ENCODE data around the gene SLMAP. TPM values are rescaled to one million over a fixed set of nuclear protein-coding genes. Genes with fewer than 3 reads are reported as not detected.

SLMAP gene
- total RNA-seq, 3 donors from 2014 or later: 41.3 to 105 (median 83.6) TPM

- Histone ChIP-seq H3K4me3 (peak overlapping the region in 2 of 3 donors; percentile 34), H3K27ac (peak overlapping the region in 1 of 2 donors; percentile 71), H3K27me3 (no peaks in the 10 kb centered on the region), H3K36me3 (no peaks in the 10 kb centered on the region), H3K4me1 (no peaks in the 10 kb centered on the region), H3K9me3 (no peaks in the 10 kb centered on the region)
- intact Hi-C loops (cut with DNase I; ENCODE audit: low total_unique reads): no loop called here
- peak in 1 of 2 donors; percentile 36 for DNase-seq (ENCODE audit: low spot score in 2 of 2)
- TF ChIP-seq CTCF (IDR thresholded peaks at IDR 0.05): no peak
- TF ChIP-seq POLR2AphosphoS5 (IDR thresholded peaks at IDR 0.05): peak in 1 of 3 donors; percentile 38
Observed at GRCh38 chr3:57889807-57890206, 133.7 kb downstream of the SLMAP start.

DNA sequence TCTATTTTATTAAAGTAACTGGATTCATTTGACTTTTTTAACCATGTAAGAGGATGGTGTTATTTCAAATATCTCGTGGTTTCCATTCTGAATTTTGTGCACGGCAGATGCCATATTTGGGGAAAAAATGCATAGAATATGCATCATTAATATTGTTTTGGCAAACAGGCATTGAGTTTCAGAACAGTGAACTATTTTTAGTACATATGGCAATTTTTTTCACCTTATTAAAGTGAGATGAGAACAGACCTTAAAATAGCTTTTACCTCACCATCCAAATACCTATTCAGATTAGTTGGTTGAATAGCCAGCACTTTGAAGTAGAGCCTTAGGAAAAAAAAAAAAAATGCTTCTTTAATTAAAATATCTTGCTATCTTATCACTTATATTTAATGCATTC, 134.8 kb downstream of the SLMAP start:
- no peaks in the 10 kb centered on the region for H3K27me3 ChIP-seq
- H3K9me3 ChIP-seq: no peaks in the 10 kb centered on the region
- H3K4me3 ChIP-seq: peak overlapping the region in 2 of 3 donors; percentile 34
- TF ChIP-seq POLR2A (IDR thresholded peaks at IDR 0.05): no peak
- no peaks in the 10 kb centered on the region for H3K4me1 ChIP-seq
- intact Hi-C loops (cut with DNase I; ENCODE audit: low total_unique reads): no loop called here
- no peak for DNase-seq (ENCODE audit: low spot score in 2 of 2)
- no peaks in the 10 kb centered on the region for H3K36me3 ChIP-seq
- peak overlapping the region; percentile 3 to 71 for H3K27ac ChIP-seq

DNA sequence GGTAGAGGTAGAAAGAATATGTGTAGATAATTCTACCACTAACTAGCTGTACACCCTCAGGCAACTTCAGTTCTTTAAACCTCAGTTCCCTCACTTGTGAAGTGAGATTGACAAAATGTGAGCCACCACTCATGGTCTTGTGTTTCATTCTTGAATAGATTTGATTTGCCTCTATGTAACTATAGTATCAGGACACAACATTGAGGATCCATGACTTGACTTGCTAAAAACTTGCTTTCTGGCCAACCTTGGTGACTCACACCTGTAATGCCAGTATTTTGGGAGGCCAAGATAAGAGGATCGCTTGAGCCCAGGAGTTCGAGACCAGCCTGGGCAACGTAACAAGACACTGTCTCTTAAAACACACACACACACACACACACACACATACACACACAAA, 136.3 kb downstream of the SLMAP start:
- H3K27ac ChIP-seq: peak overlapping the region in 1 of 2 donors; percentile 41
- H3K9me3 ChIP-seq: no peaks in the 10 kb centered on the region
- no peak for TF ChIP-seq POLR2AphosphoS5 (IDR thresholded peaks at IDR 0.05)
- no peak for TF ChIP-seq POLR2A (IDR thresholded peaks at IDR 0.05)
- no peak for TF ChIP-seq CTCF (IDR thresholded peaks at IDR 0.05)
- no peak overlapping the region for H3K4me3 ChIP-seq
- no peaks in the 10 kb centered on the region for H3K27me3 ChIP-seq
- no peak for DNase-seq (ENCODE audit: low spot score in 2 of 2)
- intact Hi-C loops (cut with DNase I; ENCODE audit: low total_unique reads): no loop called here
- no peaks in the 10 kb centered on the region for H3K4me1 ChIP-seq
- H3K36me3 ChIP-seq: no peaks in the 10 kb centered on the region

DNA sequence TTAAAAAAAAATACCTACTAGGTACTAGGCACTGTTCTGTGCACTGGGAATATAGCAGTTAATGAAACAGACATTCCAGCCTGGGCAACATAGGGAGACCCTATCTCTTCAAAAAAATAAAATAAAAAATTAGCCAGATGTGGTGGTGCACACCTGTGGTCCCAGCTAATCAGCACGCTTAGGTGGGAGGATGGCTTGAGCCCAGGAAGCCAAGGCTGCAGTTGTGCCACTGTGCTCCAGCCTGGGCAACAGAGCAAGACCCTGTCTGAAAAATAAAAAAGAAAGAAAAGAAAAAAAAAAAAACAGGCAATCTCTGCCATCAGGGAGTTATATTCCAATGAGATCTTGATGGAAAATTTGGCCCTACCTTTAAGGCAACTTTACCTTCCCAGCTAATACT, 137.0 kb downstream of the SLMAP start:
- intact Hi-C loops (cut with DNase I; ENCODE audit: low total_unique reads): no loop called here
- H3K9me3 ChIP-seq: no peaks in the 10 kb centered on the region
- H3K27ac ChIP-seq: no peak overlapping the region
- no peak for DNase-seq (ENCODE audit: low spot score in 2 of 2)
- no peaks in the 10 kb centered on the region for H3K4me1 ChIP-seq
- TF ChIP-seq POLR2A (IDR thresholded peaks at IDR 0.05): no peak
- no peak for TF ChIP-seq POLR2AphosphoS5 (IDR thresholded peaks at IDR 0.05)
- no peaks in the 10 kb centered on the region for H3K36me3 ChIP-seq
- no peak overlapping the region for H3K4me3 ChIP-seq
- H3K27me3 ChIP-seq: no peaks in the 10 kb centered on the region

DNA sequence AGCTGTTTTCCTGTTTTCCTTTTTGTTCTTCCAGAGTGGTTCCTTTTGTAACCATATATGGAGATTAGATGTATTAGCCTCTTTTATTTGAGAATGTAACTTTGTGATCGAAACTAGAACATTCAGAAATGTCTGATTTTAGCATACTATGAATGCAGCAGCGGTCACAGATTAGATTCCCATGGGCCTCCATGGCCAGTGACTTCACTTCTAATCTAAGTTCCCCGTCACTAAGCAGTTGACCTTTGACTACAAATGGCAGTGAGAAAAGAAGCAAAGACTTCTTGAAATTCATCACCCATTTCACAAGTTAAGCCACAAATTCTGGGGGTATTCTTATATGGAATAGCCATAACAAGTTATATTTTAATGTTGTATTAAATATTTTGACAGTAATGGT, 137.6 kb downstream of the SLMAP start:
- no peak overlapping the region for H3K27ac ChIP-seq
- no peak for TF ChIP-seq POLR2A (IDR thresholded peaks at IDR 0.05)
- TF ChIP-seq CTCF (IDR thresholded peaks at IDR 0.05): no peak
- no peak for TF ChIP-seq POLR2AphosphoS5 (IDR thresholded peaks at IDR 0.05)
- no peaks in the 10 kb centered on the region for H3K4me1 ChIP-seq
- no peaks in the 10 kb centered on the region for H3K9me3 ChIP-seq
- no peaks in the 10 kb centered on the region for H3K27me3 ChIP-seq
- DNase-seq (ENCODE audit: low spot score in 2 of 2): no peak
- H3K36me3 ChIP-seq: no peaks in the 10 kb centered on the region
- H3K4me3 ChIP-seq: no peak overlapping the region
- intact Hi-C loops (cut with DNase I; ENCODE audit: low total_unique reads): no loop called here

DNA sequence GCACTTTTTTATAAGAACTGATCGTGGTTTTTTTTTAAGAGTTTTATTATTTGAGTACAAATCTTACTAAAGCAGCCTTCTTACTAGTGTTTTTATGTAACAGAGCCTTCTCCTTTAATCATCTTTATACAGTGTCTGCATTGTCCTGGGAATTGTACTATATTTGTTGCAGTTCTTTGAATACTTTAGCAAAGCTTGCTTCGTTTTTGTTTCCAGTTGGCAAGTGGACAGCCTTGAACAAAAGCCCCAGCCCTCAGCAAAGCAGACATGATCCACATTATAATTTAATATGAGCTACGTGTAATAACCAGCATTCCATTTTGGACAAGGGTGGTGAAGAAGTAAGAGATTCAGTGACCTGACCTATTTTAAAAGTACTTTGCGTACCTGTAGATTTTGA, 139.9 kb downstream of the SLMAP start:
- DNase-seq (ENCODE audit: low spot score in 2 of 2): no peak
- Histone ChIP-seq H3K27ac (peak overlapping the region in 1 of 2 donors; percentile 10), H3K4me3 (no peak overlapping the region), H3K9me3 (no peaks in the 10 kb centered on the region), H3K4me1 (no peaks in the 10 kb centered on the region), H3K27me3 (no peaks in the 10 kb centered on the region), H3K36me3 (no peaks in the 10 kb centered on the region)
- no peak for TF ChIP-seq POLR2A (IDR thresholded peaks at IDR 0.05)
- intact Hi-C loops (cut with DNase I; ENCODE audit: low total_unique reads): no loop called here

- intact Hi-C loops (cut with DNase I; ENCODE audit: low total_unique reads): no loop called here
- Histone ChIP-seq H3K4me1 (no peaks in the 10 kb centered on the region), H3K4me3 (no peak overlapping the region), H3K36me3 (no peaks in the 10 kb centered on the region), H3K27ac (peak overlapping the region in 1 of 2 donors; percentile 10), H3K9me3 (no peaks in the 10 kb centered on the region), H3K27me3 (no peaks in the 10 kb centered on the region)
- TF ChIP-seq POLR2A (IDR thresholded peaks at IDR 0.05) (no peak), POLR2AphosphoS5 (IDR thresholded peaks at IDR 0.05) (no peak), CTCF (IDR thresholded peaks at IDR 0.05) (no peak)
- no peak for DNase-seq (ENCODE audit: low spot score in 2 of 2)
Observed at GRCh38 chr3:57896691-57897090, 140.6 kb downstream of the SLMAP start.

Data from breast epithelium (tissue), 4 donors.